ENCODE data around the gene PHACTR2. TPM values are rescaled to one million over a fixed set of nuclear protein-coding genes. Genes with fewer than 3 reads are reported as not detected.

PHACTR2 gene
- total RNA-seq, 1 donor from 2014 or later, result 63.5 TPM

- peaks cover 6% of the 10 kb centered on the region for H3K36me3 Mint-ChIP-seq (ENCODE audit: low read depth)
- intact Hi-C loops (cut with micrococcal nuclease), result no loop called here
- no peak overlapping the region for H3K4me3 Mint-ChIP-seq
- no peaks in the 10 kb centered on the region for H3K27me3 Mint-ChIP-seq (ENCODE audit: insufficient read depth)
- DNase-seq (ENCODE audit: low spot score), result no peak
- H3K27ac Mint-ChIP-seq, result no peak overlapping the region
- H3K9me3 Mint-ChIP-seq, result peaks cover 6% of the 10 kb centered on the region
- H3K4me1 Mint-ChIP-seq (ENCODE audit: low read depth), result peaks cover 11% of the 10 kb centered on the region
Measured at GRCh38 chr6:143740213-143740612, 62.4 kb downstream of the PHACTR2 start.

GRCh38 chr6:143741480-143741879 is 63.7 kb downstream of the PHACTR2 start:
- intact Hi-C loops (cut with micrococcal nuclease), result no loop called here
- Mint-ChIP-seq H3K4me1 (ENCODE audit: low read depth) (peaks cover 11% of the 10 kb centered on the region), H3K9me3 (peaks cover 6% of the 10 kb centered on the region), H3K36me3 (ENCODE audit: low read depth) (peaks cover 6% of the 10 kb centered on the region), H3K4me3 (no peak overlapping the region), H3K27me3 (ENCODE audit: insufficient read depth) (no peaks in the 10 kb centered on the region), H3K27ac (no peak overlapping the region)
- DNase-seq (ENCODE audit: low spot score), result no peak

- Mint-ChIP-seq H3K27me3 (ENCODE audit: insufficient read depth) (no peaks in the 10 kb centered on the region), H3K4me1 (ENCODE audit: low read depth) (peaks cover 11% of the 10 kb centered on the region), H3K4me3 (no peak overlapping the region), H3K36me3 (ENCODE audit: low read depth) (peaks cover 7% of the 10 kb centered on the region), H3K9me3 (peaks cover 6% of the 10 kb centered on the region), H3K27ac (no peak overlapping the region)
- intact Hi-C loops (cut with micrococcal nuclease), result no loop called here
- DNase-seq (ENCODE audit: low spot score), result no peak
Measured at GRCh38 chr6:143742070-143742954, 64.5 kb downstream of the PHACTR2 start.

GRCh38 chr6:143742955-143743255 is 65.1 kb downstream of the PHACTR2 start:
- Mint-ChIP-seq H3K27me3 (ENCODE audit: insufficient read depth) (no peaks in the 10 kb centered on the region), H3K9me3 (peaks cover 6% of the 10 kb centered on the region), H3K27ac (no peak overlapping the region), H3K4me3 (no peak overlapping the region), H3K36me3 (ENCODE audit: low read depth) (peaks cover 7% of the 10 kb centered on the region), H3K4me1 (ENCODE audit: low read depth) (peaks cover 11% of the 10 kb centered on the region)
- intact Hi-C loops (cut with micrococcal nuclease), result no loop called here
- no peak for DNase-seq (ENCODE audit: low spot score)

GRCh38 chr6:143743301-143744166 is 65.8 kb downstream of the PHACTR2 start:
- DNase-seq (ENCODE audit: low spot score), result no peak
- intact Hi-C loops (cut with micrococcal nuclease), result no loop called here
- Mint-ChIP-seq H3K27me3 (ENCODE audit: insufficient read depth) (no peaks in the 10 kb centered on the region), H3K9me3 (peaks cover 6% of the 10 kb centered on the region), H3K36me3 (ENCODE audit: low read depth) (peaks cover 7% of the 10 kb centered on the region), H3K4me1 (ENCODE audit: low read depth) (peaks cover 11% of the 10 kb centered on the region), H3K27ac (no peak overlapping the region), H3K4me3 (no peak overlapping the region)

- peaks cover 8% of the 10 kb centered on the region for H3K36me3 Mint-ChIP-seq (ENCODE audit: low read depth)
- H3K9me3 Mint-ChIP-seq, result peaks cover 2% of the 10 kb centered on the region
- no peak overlapping the region for H3K4me3 Mint-ChIP-seq
- H3K27ac Mint-ChIP-seq, result no peak overlapping the region
- peaks cover 5% of the 10 kb centered on the region for H3K4me1 Mint-ChIP-seq (ENCODE audit: low read depth)
- no peak for DNase-seq (ENCODE audit: low spot score)
- no peaks in the 10 kb centered on the region for H3K27me3 Mint-ChIP-seq (ENCODE audit: insufficient read depth)
- intact Hi-C loops (cut with micrococcal nuclease), result no loop called here
Measured at GRCh38 chr6:143744551-143745165, 66.9 kb downstream of the PHACTR2 start.

- no peaks in the 10 kb centered on the region for H3K9me3 Mint-ChIP-seq
- peaks cover 6% of the 10 kb centered on the region for H3K36me3 Mint-ChIP-seq (ENCODE audit: low read depth)
- intact Hi-C loops (cut with micrococcal nuclease), result no loop called here
- H3K4me1 Mint-ChIP-seq (ENCODE audit: low read depth), result no peaks in the 10 kb centered on the region
- DNase-seq (ENCODE audit: low spot score), result no peak
- no peaks in the 10 kb centered on the region for H3K27me3 Mint-ChIP-seq (ENCODE audit: insufficient read depth)
- no peak overlapping the region for H3K27ac Mint-ChIP-seq
- H3K4me3 Mint-ChIP-seq, result no peak overlapping the region
Measured at GRCh38 chr6:143745166-143746133, 67.7 kb downstream of the PHACTR2 start.

- H3K4me3 Mint-ChIP-seq, result no peak overlapping the region
- intact Hi-C loops (cut with micrococcal nuclease), result no loop called here
- DNase-seq (ENCODE audit: low spot score), result no peak
- H3K27me3 Mint-ChIP-seq (ENCODE audit: insufficient read depth), result no peaks in the 10 kb centered on the region
- peaks cover 6% of the 10 kb centered on the region for H3K36me3 Mint-ChIP-seq (ENCODE audit: low read depth)
- no peaks in the 10 kb centered on the region for H3K9me3 Mint-ChIP-seq
- no peak overlapping the region for H3K27ac Mint-ChIP-seq
- no peaks in the 10 kb centered on the region for H3K4me1 Mint-ChIP-seq (ENCODE audit: low read depth)
Measured at GRCh38 chr6:143746202-143747119, 68.7 kb downstream of the PHACTR2 start.

- Mint-ChIP-seq H3K4me1 (ENCODE audit: low read depth) (no peaks in the 10 kb centered on the region), H3K4me3 (no peak overlapping the region), H3K9me3 (no peaks in the 10 kb centered on the region), H3K27ac (no peak overlapping the region), H3K36me3 (ENCODE audit: low read depth) (peaks cover 8% of the 10 kb centered on the region), H3K27me3 (ENCODE audit: insufficient read depth) (no peaks in the 10 kb centered on the region)
- intact Hi-C loops (cut with micrococcal nuclease), result no loop called here
- no peak for DNase-seq (ENCODE audit: low spot score)
Measured at GRCh38 chr6:143747347-143747842, 69.6 kb downstream of the PHACTR2 start.

- Mint-ChIP-seq H3K4me3 (no peak overlapping the region), H3K4me1 (ENCODE audit: low read depth) (no peaks in the 10 kb centered on the region), H3K27ac (no peak overlapping the region), H3K36me3 (ENCODE audit: low read depth) (peaks cover 11% of the 10 kb centered on the region), H3K9me3 (no peaks in the 10 kb centered on the region), H3K27me3 (ENCODE audit: insufficient read depth) (no peaks in the 10 kb centered on the region)
- intact Hi-C loops (cut with micrococcal nuclease), result no loop called here
- no peak for DNase-seq (ENCODE audit: low spot score)
Measured at GRCh38 chr6:143749891-143750290, 72.1 kb downstream of the PHACTR2 start.

- intact Hi-C loops (cut with micrococcal nuclease), result no loop called here
- no peak for DNase-seq (ENCODE audit: low spot score)
- no peaks in the 10 kb centered on the region for H3K4me1 Mint-ChIP-seq (ENCODE audit: low read depth)
- H3K36me3 Mint-ChIP-seq (ENCODE audit: low read depth), result peaks cover 17% of the 10 kb centered on the region
- no peaks in the 10 kb centered on the region for H3K9me3 Mint-ChIP-seq
- no peak overlapping the region for H3K4me3 Mint-ChIP-seq
- H3K27ac Mint-ChIP-seq, result no peak overlapping the region
- no peaks in the 10 kb centered on the region for H3K27me3 Mint-ChIP-seq (ENCODE audit: insufficient read depth)
Measured at GRCh38 chr6:143750877-143751276, 73.1 kb downstream of the PHACTR2 start.

All from activated T-helper 1 cell treated with anti-CD3 and anti-CD28 coated beads, Interleukin-12 subunit alpha, Interleukin-12 subunit beta, Interleukin-2, Interleukin-4 antibody, amounts not matched to agents 30 ng/mL and 10 ng/mL and 1 ng/mL, durations not matched to agents 14 hours and 24 hours and 36 hours (primary cell).